ENCODE measurements around the gene CRTC3. TPM values are rescaled to one million over a fixed set of nuclear protein-coding genes. Genes with fewer than 3 reads are reported as not detected.
"Not testable (repeated sequence)": the region's sequence is repeated elsewhere in the genome, so short reads cannot be mapped to it uniquely, and the experiment has no call there.

Gene CRTC3
- total RNA-seq, 1 experiment from 2014 or later, result 5.6 TPM

- H3K36me3 ChIP-seq, result peaks cover 12% of the 10 kb centered on the region; the same call in 1 of the 2 replicates
- no peak for DNase-seq
- H3K27me3 ChIP-seq, result no peaks in the 10 kb centered on the region
- no peaks in the 10 kb centered on the region for H3K9me3 ChIP-seq
- no peak overlapping the region for H3K4me3 ChIP-seq
Measured at GRCh38 chr15:90619468-90619867, 89.7 kb downstream of the CRTC3 start.

- Histone ChIP-seq H3K27me3 (no peaks in the 10 kb centered on the region), H3K9me3 (no peaks in the 10 kb centered on the region), H3K4me3 (no peak overlapping the region), H3K36me3 (peaks cover 12% of the 10 kb centered on the region; the same call in 1 of the 2 replicates)
- no peak for DNase-seq
Measured at GRCh38 chr15:90619939-90620338, 90.2 kb downstream of the CRTC3 start.

- H3K4me3 ChIP-seq, result no peak overlapping the region
Measured at GRCh38 chr15:90620379-90621067, 90.8 kb downstream of the CRTC3 start.

GRCh38 chr15:90623854-90624253, 94.1 kb downstream of the CRTC3 start:
- DNase-seq, result no peak
- Histone ChIP-seq H3K4me3 (no peak overlapping the region), H3K36me3 (peaks cover 15% of the 10 kb centered on the region), H3K9me3 (no peaks in the 10 kb centered on the region), H3K27me3 (no peaks in the 10 kb centered on the region)

More at GRCh38 chr15:90620379-90621067, 90.8 kb downstream of the CRTC3 start:
- H3K36me3 ChIP-seq, result peaks cover 14% of the 10 kb centered on the region; the same call in 1 of the 2 replicates
- DNase-seq, result no peak
- no peaks in the 10 kb centered on the region for H3K9me3 ChIP-seq
- no peaks in the 10 kb centered on the region for H3K27me3 ChIP-seq

GRCh38 chr15:90624278-90624981, 94.7 kb downstream of the CRTC3 start:
- H3K4me3 ChIP-seq, result no peak overlapping the region
- H3K9me3 ChIP-seq, result no peaks in the 10 kb centered on the region
- peaks cover 17% of the 10 kb centered on the region for H3K36me3 ChIP-seq
- DNase-seq, result no peak
- no peaks in the 10 kb centered on the region for H3K27me3 ChIP-seq

- Histone ChIP-seq H3K4me3 (no peak overlapping the region), H3K36me3 (peaks cover 17% of the 10 kb centered on the region), H3K27me3 (no peaks in the 10 kb centered on the region), H3K9me3 (no peaks in the 10 kb centered on the region)
- no peak for DNase-seq
Measured at GRCh38 chr15:90625037-90625436, 95.3 kb downstream of the CRTC3 start.

- Histone ChIP-seq H3K27me3 (no peaks in the 10 kb centered on the region), H3K4me3 (no peak overlapping the region), H3K36me3 (peaks cover 24% of the 10 kb centered on the region), H3K9me3 (no peaks in the 10 kb centered on the region)
- DNase-seq, result no peak
Measured at GRCh38 chr15:90629217-90629616, 99.5 kb downstream of the CRTC3 start.

GRCh38 chr15:90633360-90633759, 103.6 kb downstream of the CRTC3 start:
- no peak overlapping the region for H3K4me3 ChIP-seq
- no peaks in the 10 kb centered on the region for H3K27me3 ChIP-seq
- 0 out of 2 replicates have a peak, but pooled peaks cover 2% of the 10 kb centered on the region for H3K9me3 ChIP-seq
- no peak for DNase-seq
- peaks cover 42% of the 10 kb centered on the region for H3K36me3 ChIP-seq

- H3K4me3 ChIP-seq, H3K27me3 ChIP-seq, DNase-seq, H3K9me3 ChIP-seq: not testable (repeated sequence)
- peaks cover 42% of the 10 kb centered on the region for H3K36me3 ChIP-seq
Measured at GRCh38 chr15:90636993-90637392, 107.3 kb downstream of the CRTC3 start.

GRCh38 chr15:90637693-90638092, 108.0 kb downstream of the CRTC3 start:
- DNase-seq, result no peak
- Histone ChIP-seq H3K9me3 (0 out of 2 replicates have a peak, but pooled peaks cover 2% of the 10 kb centered on the region), H3K4me3 (no peak overlapping the region), H3K36me3 (peaks cover 43% of the 10 kb centered on the region), H3K27me3 (no peaks in the 10 kb centered on the region)

GRCh38 chr15:90638201-90638691, 108.5 kb downstream of the CRTC3 start:
- DNase-seq, result no peak
- H3K36me3 ChIP-seq, result peaks cover 46% of the 10 kb centered on the region
- H3K4me3 ChIP-seq, result no peak overlapping the region
- H3K27me3 ChIP-seq, result no peaks in the 10 kb centered on the region
- 0 out of 2 replicates have a peak, but pooled peaks cover 2% of the 10 kb centered on the region for H3K9me3 ChIP-seq

- DNase-seq, result no peak
- Histone ChIP-seq H3K27me3 (no peaks in the 10 kb centered on the region), H3K36me3 (peaks cover 47% of the 10 kb centered on the region), H3K9me3 (0 out of 2 replicates have a peak, but pooled peaks cover 2% of the 10 kb centered on the region), H3K4me3 (no peak overlapping the region)
Measured at GRCh38 chr15:90638963-90639362, 109.2 kb downstream of the CRTC3 start.

GRCh38 chr15:90640862-90641261, 111.1 kb downstream of the CRTC3 start:
- DNase-seq, result no peak
- H3K9me3 ChIP-seq, result no peaks in the 10 kb centered on the region
- peaks cover 32% of the 10 kb centered on the region for H3K36me3 ChIP-seq
- no peaks in the 10 kb centered on the region for H3K27me3 ChIP-seq
- no peak overlapping the region for H3K4me3 ChIP-seq

GRCh38 chr15:90641581-90642463, 112.1 kb downstream of the CRTC3 start:
- Histone ChIP-seq H3K4me3 (no peak overlapping the region), H3K9me3 (no peaks in the 10 kb centered on the region), H3K36me3 (peaks cover 26% of the 10 kb centered on the region), H3K27me3 (no peaks in the 10 kb centered on the region)
- no peak for DNase-seq

GRCh38 chr15:90642464-90643300, 113.0 kb downstream of the CRTC3 start:
- Histone ChIP-seq H3K9me3 (no peaks in the 10 kb centered on the region), H3K4me3 (no peak overlapping the region), H3K27me3 (no peaks in the 10 kb centered on the region), H3K36me3 (peaks cover 26% of the 10 kb centered on the region)
- no peak for DNase-seq

- Histone ChIP-seq H3K4me3 (no peak overlapping the region), H3K36me3 (peaks cover 25% of the 10 kb centered on the region), H3K9me3 (no peaks in the 10 kb centered on the region), H3K27me3 (no peaks in the 10 kb centered on the region)
- no peak for DNase-seq
Measured at GRCh38 chr15:90643301-90643632, 113.5 kb downstream of the CRTC3 start.
